NT2/D1 (cell line): Measurements from ENCODE around the gene SNRPN.

Experiments used
- SUZ12 ChIP-seq: IDR thresholded peaks from 2 replicates; pipeline ENCODE4 v1.6.1; 2011; ENCODE audit not compliant: insufficient read length, insufficient read depth; ENCODE audit errors: extremely low read depth
- YY1 ChIP-seq: IDR thresholded peaks from 2 replicates; pipeline ENCODE4 v1.6.1; 2011; ENCODE audit not compliant: insufficient read length, insufficient read depth
- ZNF274 ChIP-seq: IDR thresholded peaks from 2 replicates; pipeline ENCODE4 v1.6.1; 2011; ENCODE audit warnings: mild to moderate bottlenecking, low read depth, low read length

GRCh38 chr15:24919446-24919845 lies 35.3 kb upstream of the SNRPN start:
- TF ChIP-seq ZNF274 (no peak), YY1 (no peak), SUZ12 (no peak)
